MV-4-11 (cell line): ENCODE measurements around the gene TCEAL5.
"Not testable (repeated sequence)": the region's sequence is repeated elsewhere in the genome, so short reads cannot be mapped to it uniquely, and the experiment has no call there.

Experiments
- DNase-seq: peaks from one replicate; lab custom pipeline; 2025; lab: John Stamatoyannopoulos, UW

Gene TCEAL5

GRCh38 chrX:103276581-103277002, at the start of gene TCEAL5:
TSS of gene TCEAL5 (minus strand) at chrX:103276750. CDS start at chrX:103274563, 2,187 bp downstream.
- DNase-seq, result no peak

GRCh38 chrX:103311399-103311780, 34.8 kb upstream of the TCEAL5 start:
- DNase-seq, result no peak

- no peak for DNase-seq
Observed at GRCh38 chrX:103310555-103311398, 34.2 kb upstream of the TCEAL5 start, which contains the start of gene BEX2. TSS of gene BEX2 (minus strand) at chrX:103310990. CDS start at chrX:103309976, 1,014 bp downstream.

GRCh38 chrX:103309860-103310554, 33.5 kb upstream of the TCEAL5 start:
- DNase-seq, result no peak

- DNase-seq, result not testable (repeated sequence)
Observed at GRCh38 chrX:103305666-103306065, 29.1 kb upstream of the TCEAL5 start.

GRCh38 chrX:103304705-103305104, 28.2 kb upstream of the TCEAL5 start:
- no peak for DNase-seq

GRCh38 chrX:103293118-103293517, 16.6 kb upstream of the TCEAL5 start:
- no peak for DNase-seq

- DNase-seq, result no peak
Observed at GRCh38 chrX:103279624-103280023, 3.1 kb upstream of the TCEAL5 start.

- DNase-seq, result no peak
Observed at GRCh38 chrX:103275947-103276567, 493 bp downstream of the TCEAL5 start.

- DNase-seq, result no peak
Observed at GRCh38 chrX:103274284-103274683, 2.3 kb downstream of the TCEAL5 start.

- no peak for DNase-seq
Observed at GRCh38 chrX:103258275-103258674, 18.3 kb downstream of the TCEAL5 start.

- no peak for DNase-seq
Observed at GRCh38 chrX:103256651-103257050, 19.9 kb downstream of the TCEAL5 start.

GRCh38 chrX:103254921-103255493, 21.5 kb downstream of the TCEAL5 start, which contains the start of gene TCEAL8:
TSS of gene TCEAL8 (minus strand) at chrX:103255155. CDS start at chrX:103253979, 1,176 bp downstream.
- DNase-seq, result peak; percentile 51

GRCh38 chrX:103254171-103254824, 22.3 kb downstream of the TCEAL5 start:
- no peak for DNase-seq

GRCh38 chrX:103253608-103254007, 22.9 kb downstream of the TCEAL5 start:
- no peak for DNase-seq

GRCh38 chrX:103250977-103251376, 25.6 kb downstream of the TCEAL5 start:
- no peak for DNase-seq

- no peak for DNase-seq
Observed at GRCh38 chrX:103249805-103250204, 26.7 kb downstream of the TCEAL5 start.

- DNase-seq, result no peak
Observed at GRCh38 chrX:103248553-103248952, 28.0 kb downstream of the TCEAL5 start.

- no peak for DNase-seq
Observed at GRCh38 chrX:103240155-103240554, 36.4 kb downstream of the TCEAL5 start.

GRCh38 chrX:103236296-103236695, 40.3 kb downstream of the TCEAL5 start:
- DNase-seq, result no peak

GRCh38 chrX:103235608-103236007, 40.9 kb downstream of the TCEAL5 start:
- not testable (repeated sequence) for DNase-seq

GRCh38 chrX:103234869-103235268, 41.7 kb downstream of the TCEAL5 start:
- no peak for DNase-seq
